Upper lobe of left lung (tissue), 4 donors: ENCODE results near the gene CSNK2A3.

Source experiments
- EP300 ChIP-seq, 4 donors: sonication (generic); formaldehyde crosslinking; IDR thresholded peaks; one replicate each; pipeline ENCODE4 v1.5.1; 2017; ENCODE audit warnings: antibody characterized with exemption in 4 of 4, control low read depth in 2 of 4
- POLR2AphosphoS5 ChIP-seq, 2 donors: sonication (generic); formaldehyde crosslinking; IDR thresholded peaks; one replicate each; pipeline ENCODE4 v1.5.1; 2017; ENCODE audit warnings: antibody characterized with exemption in 2 of 2
- TF ChIP-seq, protein P1 (sequence below), 6 experiments: fragments of 450-650 bp in 4 of 6; fragments of 200-600 bp in 2 of 6; sonication (generic) in 2 of 6; IDR thresholded peaks; one replicate each; pipeline ENCODE4 v1.5.1; 2016 to 2019; ENCODE audit warnings: antibody characterized with exemption in 6 of 6

DNA sequence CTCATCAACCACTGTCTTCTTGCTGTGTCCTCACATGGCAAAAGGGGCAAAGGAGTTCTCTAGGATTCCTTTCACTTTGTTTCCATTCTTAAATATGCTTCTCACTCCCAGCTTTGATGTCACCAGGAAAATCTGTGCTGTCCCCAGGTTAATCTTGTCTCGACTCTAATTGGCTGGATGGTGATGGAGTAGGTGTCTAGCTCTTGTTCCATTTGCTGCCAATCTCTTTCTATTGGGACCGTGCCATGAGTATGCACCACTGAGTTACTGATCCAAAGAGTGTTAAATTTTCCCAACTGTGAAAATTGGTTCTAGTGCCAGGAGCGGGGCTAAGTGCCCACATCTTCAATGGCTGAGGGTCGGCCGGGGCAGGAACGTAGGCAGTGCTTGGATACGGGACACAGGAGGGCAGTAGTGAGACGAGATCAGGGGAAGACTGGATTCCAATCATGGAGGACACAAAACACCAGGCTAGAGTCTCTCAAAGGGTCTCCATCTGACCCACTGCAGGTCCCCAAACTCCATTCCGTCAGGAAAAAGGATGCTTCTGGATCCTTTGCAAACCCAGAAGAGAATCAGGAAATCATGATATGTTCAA lies 47.7 kb upstream of the CSNK2A3 start:
- TF ChIP-seq EP300 (IDR thresholded peaks at IDR 0.05) (no peak), POLR2AphosphoS5 (IDR thresholded peaks at IDR 0.05) (no peak)
- TF ChIP-seq, protein P1, sequence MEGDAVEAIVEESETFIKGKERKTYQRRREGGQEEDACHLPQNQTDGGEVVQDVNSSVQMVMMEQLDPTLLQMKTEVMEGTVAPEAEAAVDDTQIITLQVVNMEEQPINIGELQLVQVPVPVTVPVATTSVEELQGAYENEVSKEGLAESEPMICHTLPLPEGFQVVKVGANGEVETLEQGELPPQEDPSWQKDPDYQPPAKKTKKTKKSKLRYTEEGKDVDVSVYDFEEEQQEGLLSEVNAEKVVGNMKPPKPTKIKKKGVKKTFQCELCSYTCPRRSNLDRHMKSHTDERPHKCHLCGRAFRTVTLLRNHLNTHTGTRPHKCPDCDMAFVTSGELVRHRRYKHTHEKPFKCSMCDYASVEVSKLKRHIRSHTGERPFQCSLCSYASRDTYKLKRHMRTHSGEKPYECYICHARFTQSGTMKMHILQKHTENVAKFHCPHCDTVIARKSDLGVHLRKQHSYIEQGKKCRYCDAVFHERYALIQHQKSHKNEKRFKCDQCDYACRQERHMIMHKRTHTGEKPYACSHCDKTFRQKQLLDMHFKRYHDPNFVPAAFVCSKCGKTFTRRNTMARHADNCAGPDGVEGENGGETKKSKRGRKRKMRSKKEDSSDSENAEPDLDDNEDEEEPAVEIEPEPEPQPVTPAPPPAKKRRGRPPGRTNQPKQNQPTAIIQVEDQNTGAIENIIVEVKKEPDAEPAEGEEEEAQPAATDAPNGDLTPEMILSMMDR (IDR thresholded peaks at IDR 0.05) = no peak
